HG03439 (cell line): ENCODE measurements around the gene CENPO.

Experiments used
- ATAC-seq: cut with Tn5 transposase; IDR thresholded peaks from one replicate; pipeline ENCODE4 v1.9.1; 2021; ENCODE audit warnings: mild to moderate bottlenecking, moderate library complexity; ENCODE audit not compliant: unreplicated experiment

The CENPO gene

GRCh38 chr2:24792874-24793760 lies at the start of gene CENPO, which contains the start of gene PTRHD1:
Gene CENPO (plus strand): TSS chr2:24793425. CDS start chr2:24793920, 495 bp downstream.
Gene PTRHD1 (minus strand): TSS chr2:24793391. CDS start chr2:24793377, 14 bp downstream.
- ATAC-seq, result peak; percentile 91

- no peak for ATAC-seq
Measured at GRCh38 chr2:24743924-24744323, 49.3 kb upstream of the CENPO start.

- ATAC-seq, result no peak
Measured at GRCh38 chr2:24744356-24744755, 48.9 kb upstream of the CENPO start.

- ATAC-seq, result no peak
Measured at GRCh38 chr2:24745825-24746224, 47.4 kb upstream of the CENPO start.

- no peak for ATAC-seq
Measured at GRCh38 chr2:24747299-24747698, 45.9 kb upstream of the CENPO start.

GRCh38 chr2:24749069-24749691 lies 44.0 kb upstream of the CENPO start:
- no peak for ATAC-seq

- no peak for ATAC-seq
Measured at GRCh38 chr2:24754985-24755705, 38.1 kb upstream of the CENPO start.

GRCh38 chr2:24756789-24757188 lies 36.4 kb upstream of the CENPO start:
- no peak for ATAC-seq

- no peak for ATAC-seq
Measured at GRCh38 chr2:24761866-24762265, 31.4 kb upstream of the CENPO start.

- ATAC-seq, result no peak
Measured at GRCh38 chr2:24762518-24762917, 30.7 kb upstream of the CENPO start.

GRCh38 chr2:24763843-24764242 lies 29.4 kb upstream of the CENPO start:
- no peak for ATAC-seq

- no peak for ATAC-seq
Measured at GRCh38 chr2:24766609-24767008, 26.6 kb upstream of the CENPO start.

- ATAC-seq, result no peak
Measured at GRCh38 chr2:24768013-24768412, 25.2 kb upstream of the CENPO start.

- no peak for ATAC-seq
Measured at GRCh38 chr2:24768601-24769000, 24.6 kb upstream of the CENPO start.

- ATAC-seq, result no peak
Measured at GRCh38 chr2:24771061-24771460, 22.2 kb upstream of the CENPO start.

- no peak for ATAC-seq
Measured at GRCh38 chr2:24771764-24772586, 21.2 kb upstream of the CENPO start.

- ATAC-seq, result no peak
Measured at GRCh38 chr2:24774373-24774772, 18.9 kb upstream of the CENPO start.

- no peak for ATAC-seq
Measured at GRCh38 chr2:24779116-24779515, 14.1 kb upstream of the CENPO start.

GRCh38 chr2:24783641-24784040 lies 9.6 kb upstream of the CENPO start:
- no peak for ATAC-seq

GRCh38 chr2:24785671-24786321 lies 7.4 kb upstream of the CENPO start:
- ATAC-seq, result peak; percentile 52
